NAMALWA (cell line): ENCODE measurements around the gene PCDHGC4.

ENCODE experiments used
- DNase-seq: peaks from one replicate; pipeline ENCODE4 v3.0.0-alpha.2; 2015; ENCODE audit warnings: low spot score

PCDHGC4 gene

GRCh38 chr5:141512390-141512910 is 27.6 kb downstream of the PCDHGC4 start:
- peak; percentile 90 for DNase-seq

GRCh38 chr5:141512911-141513626 is 28.2 kb downstream of the PCDHGC4 start:
- peak; percentile 79 for DNase-seq

DNA sequence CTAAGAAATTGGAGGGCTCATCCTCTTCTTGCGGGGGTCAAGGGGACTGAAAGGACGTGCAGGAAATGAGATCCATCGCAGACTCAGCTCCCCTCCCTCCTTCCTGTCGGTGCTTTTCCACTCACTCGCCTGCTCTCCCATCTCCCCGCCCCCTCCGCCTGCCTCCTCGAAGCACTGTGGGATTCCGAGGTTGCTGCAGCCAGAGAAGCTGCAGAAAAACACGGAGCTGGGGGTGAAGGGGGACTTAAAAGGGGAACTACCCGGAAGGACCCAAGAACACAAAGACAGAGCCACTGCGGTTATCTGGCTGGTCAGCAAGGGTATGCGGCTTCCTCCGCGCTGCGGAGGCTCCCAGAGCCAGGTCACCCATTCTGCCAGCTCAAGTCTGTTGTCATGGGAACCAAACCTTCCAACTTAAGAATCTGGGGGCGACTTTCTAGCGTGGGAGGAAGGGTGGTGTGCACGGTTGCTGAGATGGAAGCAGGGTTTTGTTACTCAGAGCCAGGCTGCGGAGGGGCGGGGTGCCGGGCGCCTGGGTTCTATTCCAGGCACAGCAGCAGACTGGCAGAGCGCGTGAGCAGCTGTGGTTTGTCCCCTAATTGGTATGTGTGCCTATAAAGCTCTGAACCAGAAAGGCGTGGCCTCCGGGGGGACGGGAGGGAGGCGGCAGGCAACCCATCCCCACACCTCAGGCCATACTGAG is 28.9 kb downstream of the PCDHGC4 start:
- DNase-seq: peak; percentile 93

GRCh38 chr5:141514330-141515133 is 29.7 kb downstream of the PCDHGC4 start:
- peak; percentile 45 for DNase-seq

GRCh38 chr5:141515141-141515540 is 30.3 kb downstream of the PCDHGC4 start:
- no peak for DNase-seq

DNA sequence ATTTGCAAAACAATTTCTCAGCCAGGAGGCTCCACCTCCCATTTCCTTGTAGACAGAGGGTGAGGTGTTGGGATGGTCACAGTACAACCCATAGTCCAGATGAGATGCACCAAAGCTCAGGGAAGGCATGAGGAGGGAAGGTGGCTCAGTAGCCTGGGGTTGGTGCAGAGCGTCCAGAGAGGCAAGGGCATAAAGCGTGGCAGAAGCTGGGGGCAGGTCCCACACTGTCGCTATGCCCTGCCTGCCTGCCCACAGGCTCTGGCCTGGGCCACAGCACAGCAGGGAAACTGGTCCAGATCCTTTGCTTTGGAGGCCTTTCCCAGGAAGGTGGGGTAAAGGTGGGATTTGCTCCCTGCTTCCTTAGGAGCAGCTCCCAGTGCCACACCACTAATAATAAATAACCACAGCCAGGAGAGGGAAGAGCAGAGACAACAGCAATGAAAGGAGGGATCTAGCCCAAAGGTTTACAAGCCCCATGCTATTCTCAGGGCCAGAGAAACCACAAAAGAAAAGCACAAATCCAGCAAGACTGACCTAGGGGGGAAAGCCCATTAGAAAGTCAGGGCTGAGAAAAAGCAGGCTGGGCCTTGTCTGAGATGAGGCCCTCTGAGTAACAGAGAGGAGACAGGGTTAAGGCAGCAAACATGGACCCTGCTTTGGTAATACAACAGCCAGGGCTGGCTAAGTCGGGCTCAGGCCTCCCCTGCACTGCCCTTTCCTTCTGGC is 31.3 kb downstream of the PCDHGC4 start:
- DNase-seq: no peak

- no peak for DNase-seq
Measured at GRCh38 chr5:141516672-141517025, 31.8 kb downstream of the PCDHGC4 start.

GRCh38 chr5:141517312-141517711 is 32.5 kb downstream of the PCDHGC4 start:
- DNase-seq: no peak

GRCh38 chr5:141517880-141518617 is 33.2 kb downstream of the PCDHGC4 start:
- DNase-seq: no peak

GRCh38 chr5:141518618-141519015 is 33.8 kb downstream of the PCDHGC4 start:
- DNase-seq: no peak

DNA sequence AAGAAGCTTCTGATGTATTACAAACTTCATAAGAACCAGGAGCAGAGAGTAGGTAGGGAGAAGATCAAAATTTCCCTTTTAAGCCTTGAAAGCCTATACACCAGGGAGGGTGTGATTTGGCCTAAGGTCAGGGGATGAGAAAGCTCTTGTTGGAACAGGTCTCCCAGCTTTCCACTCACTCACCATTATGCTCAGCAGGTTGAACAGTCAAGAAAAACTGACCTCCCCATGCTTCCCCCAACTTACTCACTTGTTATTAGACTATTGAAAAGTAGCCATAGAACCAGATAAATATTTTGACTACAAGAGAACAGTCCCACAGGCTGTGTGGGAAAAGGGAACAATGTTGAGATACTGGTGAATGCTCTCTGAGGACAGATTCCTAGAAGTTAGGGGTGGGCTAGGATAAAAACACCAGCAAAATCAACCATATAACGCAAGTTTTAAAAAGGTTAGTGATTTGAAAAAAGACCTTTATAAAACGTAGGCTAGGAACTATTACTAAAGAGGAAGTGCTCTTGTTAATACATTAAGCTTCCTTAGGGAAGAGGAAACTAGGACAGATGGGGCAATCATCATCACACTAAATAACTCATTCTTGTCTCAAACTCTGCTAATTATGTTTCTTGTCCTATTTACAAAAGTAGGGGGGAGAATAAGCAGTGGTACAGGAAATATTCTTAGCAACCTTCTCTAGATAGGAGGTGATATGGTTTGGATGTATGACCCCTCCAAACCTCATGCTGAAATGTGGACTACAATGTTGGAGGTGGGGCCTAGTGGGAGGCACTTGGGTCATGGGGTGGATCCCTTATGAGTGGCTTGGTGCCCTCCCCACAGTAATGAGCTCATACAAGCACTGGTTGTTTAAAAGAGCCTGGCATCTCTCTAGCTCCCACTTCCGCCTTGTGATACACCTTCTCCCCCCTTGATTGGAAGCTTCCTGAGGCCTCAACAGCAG is 35.1 kb downstream of the PCDHGC4 start:
- DNase-seq: no peak

DNA sequence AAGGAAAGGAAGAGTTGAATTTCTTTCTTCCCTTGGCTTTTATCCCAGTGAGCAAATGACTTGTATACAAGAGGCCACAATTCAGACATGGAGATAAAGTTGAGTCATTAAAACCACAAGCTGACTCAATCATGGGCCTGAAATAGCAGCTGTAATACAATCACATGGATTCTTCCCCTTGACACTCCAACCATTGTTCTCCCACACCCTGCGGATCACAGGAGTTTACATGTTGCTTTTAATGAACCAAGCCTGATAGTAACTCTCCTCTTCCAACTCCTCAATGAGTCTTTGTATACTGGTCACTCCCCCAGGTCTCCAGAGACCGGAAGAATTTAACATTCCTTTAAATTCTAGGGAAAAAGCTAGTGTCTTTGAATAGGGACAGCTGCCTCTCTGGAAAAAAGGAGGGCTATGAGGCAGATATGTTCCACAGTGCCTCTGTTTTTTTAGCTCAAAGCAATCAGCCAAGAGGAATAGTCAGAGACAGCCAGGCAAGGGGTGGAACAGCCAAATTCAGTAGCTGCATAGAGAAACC is 36.5 kb downstream of the PCDHGC4 start:
- no peak for DNase-seq

DNA sequence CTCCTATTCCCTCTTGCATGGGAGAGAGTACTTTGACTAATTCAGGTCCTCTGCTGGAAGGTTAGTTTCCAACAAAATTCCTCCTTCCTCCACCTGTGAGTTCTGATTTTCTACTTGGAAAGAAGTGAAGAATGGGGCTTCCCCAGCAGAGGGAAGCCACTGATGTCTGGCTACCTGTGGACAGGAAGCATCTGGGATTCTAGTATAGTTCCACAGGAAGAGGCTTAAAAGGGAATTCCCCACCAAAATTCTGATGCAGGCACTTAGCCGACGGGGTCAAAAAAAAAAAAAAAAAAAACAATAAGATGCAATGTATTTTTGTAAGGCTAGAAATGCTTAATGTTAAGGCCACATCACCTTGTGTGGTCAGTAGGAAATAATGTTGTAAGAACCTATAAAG is 37.5 kb downstream of the PCDHGC4 start:
- no peak for DNase-seq

DNA sequence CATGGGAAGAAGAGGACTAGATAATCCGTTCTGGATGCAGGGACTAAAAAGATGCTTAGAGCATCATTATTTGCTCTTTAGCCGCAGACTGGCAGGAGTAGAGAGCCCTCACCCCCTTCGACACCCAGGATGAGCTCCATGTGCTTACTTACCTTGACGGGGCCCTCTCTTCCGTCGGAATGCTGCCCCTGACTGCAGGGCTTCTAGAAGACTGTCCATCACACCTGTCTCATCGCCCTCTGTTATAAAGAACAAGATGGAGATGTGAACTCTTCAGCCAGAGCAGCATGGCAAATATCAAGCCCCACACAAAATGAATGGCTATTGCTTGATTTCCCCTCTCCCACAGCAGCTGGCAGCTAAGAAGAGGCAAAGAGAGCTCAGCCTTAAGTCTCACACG is 39.2 kb downstream of the PCDHGC4 start:
- DNase-seq: no peak

DNA sequence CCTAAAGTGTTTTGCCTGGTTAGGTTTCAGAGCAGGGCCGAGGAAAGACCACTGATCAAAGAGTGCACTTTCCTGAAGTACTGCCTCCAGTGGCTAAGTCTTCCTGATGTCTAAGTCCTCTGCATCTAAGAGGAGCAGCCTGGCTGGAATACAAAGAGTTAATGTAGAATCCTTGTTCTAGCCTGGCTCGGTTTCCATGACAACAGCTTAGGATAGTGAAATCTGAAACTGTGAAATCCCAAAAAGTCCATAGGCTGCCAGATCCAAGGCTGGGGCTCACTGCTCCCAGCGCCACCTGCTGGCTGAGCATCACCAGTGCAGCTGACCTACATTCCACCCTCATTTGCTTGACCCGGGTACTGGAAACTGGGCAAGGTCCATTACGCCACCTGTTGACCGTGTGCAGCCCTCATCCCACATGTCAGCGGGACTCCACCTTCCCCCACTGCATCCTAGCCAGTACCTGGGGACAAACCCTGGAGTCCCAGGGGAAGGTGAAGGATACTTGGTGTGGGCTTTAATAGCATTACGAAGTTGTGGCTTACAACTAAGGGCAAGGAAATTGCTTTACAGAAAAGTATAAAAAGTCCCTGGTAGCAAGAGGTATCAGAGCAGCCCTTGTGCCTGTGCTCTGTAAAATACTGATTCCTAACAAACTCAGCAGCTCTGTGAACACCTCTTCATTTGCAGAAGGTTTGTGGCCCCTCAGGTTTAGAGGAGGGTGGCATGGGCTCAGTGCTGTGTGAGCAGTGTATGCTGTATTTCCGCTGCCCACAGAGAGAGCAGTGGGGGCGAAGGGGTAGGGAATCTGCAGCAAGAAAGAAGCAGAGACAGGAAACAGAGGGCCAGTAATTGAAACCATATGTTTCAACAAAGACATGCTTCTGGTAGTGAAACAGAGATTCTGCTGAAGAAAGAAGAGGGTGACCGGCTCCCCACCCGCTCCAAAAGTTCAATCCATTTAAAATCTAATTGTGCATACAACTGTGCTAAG is 40.1 kb downstream of the PCDHGC4 start:
- DNase-seq: peak; percentile 77

DNA sequence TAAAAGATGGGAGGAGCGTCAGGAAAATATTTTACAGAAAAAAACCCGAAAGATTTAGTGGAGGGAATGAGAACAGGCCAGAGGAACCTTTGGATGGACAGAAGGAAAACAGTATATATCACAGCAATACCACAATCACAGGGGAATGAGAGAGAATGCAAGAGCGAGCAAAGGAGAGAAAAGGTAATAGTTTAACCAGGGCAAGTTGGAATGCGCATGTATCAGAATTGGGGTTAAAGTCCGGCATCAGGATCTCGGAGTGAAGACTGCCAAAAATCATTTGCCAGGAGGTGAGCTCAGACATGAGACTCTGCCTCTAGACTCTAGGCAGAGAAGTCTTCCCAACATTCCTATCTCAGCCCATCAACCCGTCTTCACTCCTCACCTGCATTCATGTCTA is 40.8 kb downstream of the PCDHGC4 start:
- no peak for DNase-seq

DNA sequence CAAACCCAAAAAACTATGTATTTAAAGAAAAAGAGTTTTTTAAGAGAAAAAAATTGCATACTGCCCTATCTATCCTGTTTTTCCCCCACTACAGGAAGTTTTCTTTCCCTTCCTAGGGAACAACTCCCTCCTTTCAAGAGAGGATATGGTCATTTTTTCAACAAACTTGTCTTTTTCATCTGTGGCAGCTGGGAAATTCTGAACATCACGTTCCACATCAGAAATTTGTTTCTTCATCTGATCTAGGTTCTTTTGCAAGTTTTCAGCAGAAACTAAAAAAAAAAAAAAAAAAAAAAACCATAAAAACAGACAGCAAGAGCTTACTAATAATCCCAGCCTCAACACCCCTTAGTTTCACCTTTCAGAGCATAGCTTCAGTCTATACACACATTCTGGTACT is 42.6 kb downstream of the PCDHGC4 start:
- no peak for DNase-seq

DNA sequence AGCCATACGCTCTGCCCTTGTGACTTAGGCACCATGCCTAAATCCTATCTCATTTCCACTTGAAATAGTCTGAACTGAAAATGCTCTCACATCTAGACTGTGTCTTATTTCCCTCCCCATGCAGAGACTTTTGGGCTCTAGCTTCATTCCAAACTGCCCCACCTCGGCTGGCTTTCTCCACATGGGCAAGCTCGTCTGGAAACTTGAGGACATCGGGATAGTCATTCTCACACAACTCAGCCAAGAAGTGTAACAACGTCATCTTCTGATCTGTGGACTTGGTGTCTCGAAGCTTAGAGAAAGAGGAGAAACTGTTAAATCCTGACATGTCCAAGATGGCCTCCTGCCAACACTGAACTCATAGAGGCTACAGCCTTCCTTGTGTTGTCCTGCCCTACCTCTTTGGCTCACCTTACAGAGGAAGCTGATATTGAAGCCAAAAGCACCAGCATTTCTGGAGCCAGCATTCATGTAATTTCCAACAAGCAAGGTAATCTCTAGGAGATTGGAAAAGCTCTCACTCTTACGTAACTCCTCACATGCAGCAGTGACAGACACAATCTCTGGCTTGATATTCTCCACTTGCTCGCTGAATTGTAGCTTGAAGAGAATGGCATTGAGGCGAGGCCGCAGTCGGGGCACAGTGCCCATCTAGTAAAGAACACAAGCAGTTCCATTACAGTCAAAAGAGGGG is 43.6 kb downstream of the PCDHGC4 start:
- DNase-seq: no peak
